Jurkat, Clone E6-1 (cell line): ENCODE results near the gene MEFV. TPM values are rescaled to one million over a fixed set of nuclear protein-coding genes. Genes with fewer than 3 reads are reported as not detected.
"Not testable (repeated sequence)": the region's sequence is repeated elsewhere in the genome, so short reads cannot be mapped to it uniquely, and the experiment has no call there.

Experiments
- DNase-seq: peaks from one replicate; pipeline ENCODE4 v3.0.0-alpha.2; 2011; ENCODE audit warnings: low read depth, low spot score
- H3K4me3 ChIP-seq: 2 replicates; pipeline ENCODE4 v1.5.1; 2011; ENCODE audit warnings: mild to moderate bottlenecking, low read length, control low read depth, moderate library complexity
- polyA plus RNA-seq: library from polyadenylated mRNA; unstranded; fragments of >200 nt; gene quantifications from one replicate; pipeline ENCODE4 v1.2.1, GENCODE V29; 2012; ENCODE audit warnings: missing spikeins; ENCODE audit not compliant: insufficient read length, insufficient read depth

MEFV gene
- polyA plus RNA-seq: not detected

DNA sequence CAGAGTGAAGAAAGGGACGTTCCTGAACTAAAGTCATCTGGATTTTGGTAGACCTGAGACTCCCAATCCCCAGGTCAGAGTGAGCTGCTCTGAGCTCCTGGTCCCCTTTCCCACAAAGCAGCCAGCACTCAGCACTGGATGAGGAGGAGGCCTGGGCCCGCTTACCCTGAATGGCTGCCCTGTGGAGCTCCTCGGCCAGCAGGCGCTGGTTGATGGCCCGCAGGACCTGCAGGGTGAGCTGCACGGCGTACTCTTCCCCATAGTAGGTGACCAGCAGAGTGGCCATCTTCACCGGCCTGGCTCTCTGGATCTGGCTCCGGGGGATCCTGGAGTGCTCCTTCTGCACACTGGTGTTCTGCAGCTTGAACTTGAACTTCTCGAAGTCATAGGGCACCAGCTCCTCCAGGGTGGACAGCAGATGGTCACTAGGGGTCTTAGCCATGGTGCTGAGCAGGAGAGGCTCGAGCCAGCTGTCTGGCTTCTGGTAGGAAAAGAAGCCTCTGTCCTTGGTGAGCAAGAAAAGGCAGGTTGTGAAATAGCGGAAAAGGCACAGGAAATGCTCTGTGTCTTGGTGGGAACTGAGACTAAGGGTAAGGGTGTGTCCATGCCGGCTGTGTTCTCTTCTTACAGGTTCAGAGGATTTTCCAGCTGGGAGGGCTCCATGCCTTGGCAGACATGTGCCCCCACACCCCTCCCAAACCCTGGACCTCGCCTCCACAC lies at the start of gene MEFV:
TSS of gene MEFV (minus strand) at position 488 of the 720 bp plus-strand sequence. CDS start at position 442, 46 bp downstream.
- DNase-seq: no peak
- no peak within 1 kb of the TSS for H3K4me3 ChIP-seq

DNA sequence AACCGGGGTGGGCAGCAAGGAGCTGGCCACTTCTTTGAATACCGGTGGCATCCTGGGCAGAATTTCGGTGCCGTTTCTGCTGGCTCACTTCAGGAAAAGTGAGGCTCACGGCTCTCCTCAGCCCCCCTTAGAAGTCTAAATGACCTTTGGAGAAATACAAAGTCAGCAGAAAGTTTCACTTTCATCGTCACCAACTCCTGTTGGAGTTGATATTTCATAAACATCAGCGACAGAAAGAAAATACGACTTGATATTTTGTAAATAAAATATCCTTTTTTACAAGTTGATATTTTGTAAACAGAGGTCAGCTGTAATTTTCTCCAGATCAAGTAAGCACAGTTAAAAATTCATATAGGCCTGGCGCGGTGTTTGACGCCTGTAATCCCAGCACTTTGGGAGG lies 49.6 kb upstream of the MEFV start:
- no peak for DNase-seq
- H3K4me3 ChIP-seq: peak overlapping the region; percentile 59

GRCh38 chr16:3305109-3306068 lies 49.0 kb upstream of the MEFV start, which contains the start of the genes TIGD7 and ZNF75A:
Gene TIGD7, minus strand, starts transcription at chr16:3305430. Its CDS starts 4,816 bp downstream, at chr16:3300614.
Gene ZNF75A, plus strand, starts transcription at chr16:3305497. Its CDS starts 2,932 bp downstream, at chr16:3308429.
- peak within 1 kb of the TSS; percentile 59 for H3K4me3 ChIP-seq
- peak; percentile 50 for DNase-seq

- no peak overlapping the region for H3K4me3 ChIP-seq
- DNase-seq: no peak
Observed at GRCh38 chr16:3304370-3304769, 47.9 kb upstream of the MEFV start.

GRCh38 chr16:3295783-3296182 lies 39.4 kb upstream of the MEFV start:
- no peak overlapping the region for H3K4me3 ChIP-seq

DNA sequence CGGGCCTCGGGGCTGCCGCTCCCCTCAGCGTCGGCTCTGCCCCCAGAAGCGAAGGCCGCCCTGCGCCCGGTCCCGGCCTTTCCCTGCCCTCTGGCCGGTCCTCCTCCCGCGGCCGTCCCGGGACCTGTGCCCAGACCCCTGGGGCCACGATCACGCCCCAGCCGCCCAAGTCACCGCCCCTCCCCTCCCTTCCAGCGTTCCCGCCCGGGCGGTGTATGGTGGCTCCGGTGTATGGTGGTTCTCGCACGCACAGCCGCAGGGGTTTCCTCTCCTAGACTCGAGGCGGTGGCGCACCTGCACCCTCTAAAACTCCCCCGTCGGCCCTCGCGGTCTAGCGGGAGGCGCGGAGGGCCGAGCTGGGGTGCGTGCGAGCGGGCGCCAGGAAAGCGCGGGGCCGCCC lies 38.8 kb upstream of the MEFV start:
- no peak for DNase-seq
- H3K4me3 ChIP-seq: no peak overlapping the region

More at GRCh38 chr16:3295783-3296182, 39.4 kb upstream of the MEFV start:
- DNase-seq: no peak

DNA sequence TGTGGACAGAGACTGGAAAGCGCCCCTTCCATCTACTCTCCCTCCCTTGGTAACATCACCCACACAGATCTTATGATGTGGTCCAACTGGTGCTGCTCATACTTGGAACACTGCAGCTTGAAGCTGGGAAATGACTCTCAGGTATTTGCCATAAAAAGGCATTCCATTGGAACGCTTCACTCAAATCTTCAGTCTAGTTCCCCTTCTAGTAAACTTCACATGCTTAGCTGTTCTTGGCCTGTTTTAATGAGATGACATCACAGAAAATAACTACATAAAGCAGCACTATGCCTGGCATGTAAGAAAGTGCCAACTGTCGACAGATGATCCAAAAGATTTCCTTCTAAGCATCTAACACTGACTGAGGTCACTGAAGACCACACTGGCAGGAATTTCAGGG lies 36.2 kb upstream of the MEFV start:
- no peak for DNase-seq
- H3K4me3 ChIP-seq: no peak overlapping the region

DNA sequence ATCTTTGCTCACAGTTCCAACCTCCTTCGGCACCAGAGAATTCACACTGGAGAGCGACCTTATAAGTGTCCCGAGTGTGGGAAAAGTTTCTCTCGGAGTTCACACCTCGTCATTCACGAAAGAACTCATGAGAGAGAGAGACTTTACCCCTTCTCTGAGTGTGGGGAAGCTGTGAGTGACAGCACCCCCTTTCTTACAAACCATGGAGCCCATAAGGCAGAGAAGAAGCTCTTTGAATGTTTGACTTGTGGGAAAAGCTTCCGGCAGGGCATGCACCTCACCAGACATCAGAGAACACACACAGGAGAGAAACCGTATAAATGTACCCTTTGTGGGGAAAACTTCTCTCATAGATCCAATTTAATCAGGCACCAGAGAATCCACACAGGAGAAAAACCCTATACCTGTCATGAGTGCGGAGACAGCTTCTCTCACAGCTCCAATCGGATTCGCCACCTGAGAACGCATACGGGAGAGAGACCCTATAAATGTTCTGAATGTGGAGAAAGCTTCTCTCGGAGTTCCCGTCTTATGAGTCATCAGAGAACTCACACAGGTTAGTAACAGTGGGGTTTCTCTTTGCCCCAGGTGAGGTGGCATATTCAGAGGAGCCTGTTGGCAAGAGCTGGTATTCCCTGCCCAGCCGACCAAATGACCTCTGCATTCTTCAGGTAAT lies 33.7 kb upstream of the MEFV start:
- no peak for DNase-seq
- H3K4me3 ChIP-seq: no peak overlapping the region

DNA sequence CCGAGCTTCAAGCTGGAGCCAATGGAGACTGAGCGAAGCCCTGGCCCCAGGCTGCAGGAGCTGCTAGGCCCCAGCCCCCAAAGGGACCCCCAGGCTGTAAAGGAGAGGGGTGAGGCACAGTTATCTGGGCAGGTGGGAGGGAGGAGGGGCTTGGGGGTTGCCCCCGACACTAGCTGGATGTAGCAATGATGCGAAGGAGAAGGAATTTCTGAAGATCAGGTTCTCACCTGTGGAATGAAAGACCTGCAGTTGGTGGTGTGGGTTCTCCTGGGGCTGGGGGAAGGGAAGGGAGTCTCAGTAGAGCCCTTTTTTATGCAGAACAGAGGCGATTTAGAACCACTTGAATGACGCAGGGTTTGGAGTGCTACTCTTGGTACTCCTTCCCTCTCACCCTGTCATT lies 28.7 kb upstream of the MEFV start:
- DNase-seq: no peak
- no peak overlapping the region for H3K4me3 ChIP-seq

DNA sequence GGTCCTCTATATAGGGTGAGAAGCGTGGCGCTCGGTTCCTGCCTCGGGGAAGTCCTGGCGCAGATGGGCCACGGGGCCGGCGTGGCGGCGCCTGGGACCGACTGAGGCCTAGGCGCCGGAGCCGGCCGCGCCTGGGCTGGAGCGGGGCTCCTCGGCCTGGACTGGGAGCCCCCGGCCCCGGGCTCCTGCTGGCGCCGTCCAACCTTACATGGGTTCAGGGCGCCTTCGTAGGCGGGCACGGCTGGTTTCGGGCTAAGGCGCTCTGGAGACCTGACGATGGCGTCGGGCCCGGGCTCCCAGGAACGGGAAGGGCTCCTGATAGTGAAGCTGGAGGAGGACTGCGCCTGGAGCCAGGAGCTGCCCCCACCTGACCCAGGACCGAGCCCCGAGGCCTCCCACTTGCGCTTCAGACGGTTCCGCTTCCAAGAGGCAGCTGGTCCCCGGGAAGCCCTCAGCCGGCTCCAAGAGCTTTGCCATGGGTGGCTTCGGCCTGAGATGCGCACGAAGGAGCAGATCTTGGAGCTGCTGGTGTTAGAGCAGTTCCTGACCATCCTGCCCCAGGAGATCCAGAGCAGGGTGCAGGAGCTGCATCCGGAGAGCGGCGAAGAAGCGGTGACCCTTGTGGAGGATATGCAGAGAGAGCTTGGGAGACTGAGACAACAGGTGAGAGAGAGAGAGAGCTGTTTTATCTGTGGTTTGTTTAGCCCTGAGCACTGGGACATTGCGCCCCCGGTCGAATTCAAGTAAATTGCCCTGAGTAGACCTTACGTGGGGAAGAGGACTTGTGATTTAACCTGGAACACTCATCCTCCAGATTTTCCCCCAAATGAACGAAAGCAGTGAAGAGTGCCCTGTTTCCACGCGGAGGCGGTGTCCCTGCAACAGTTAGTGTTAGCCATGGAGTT lies 27.4 kb upstream of the MEFV start:
- DNase-seq: no peak
- peak overlapping the region; percentile 92 for H3K4me3 ChIP-seq

GRCh38 chr16:3282730-3283542 lies 26.5 kb upstream of the MEFV start, which contains the start of gene ZNF263:
Gene ZNF263, plus strand, starts transcription at chr16:3283491. Its CDS starts 328 bp downstream, at chr16:3283819.
- peak within 1 kb of the TSS; percentile 92 for H3K4me3 ChIP-seq
- peak; percentile 98 for DNase-seq

GRCh38 chr16:3282103-3282729 lies 25.8 kb upstream of the MEFV start:
- H3K4me3 ChIP-seq: peak overlapping the region; percentile 92
- DNase-seq: no peak

DNA sequence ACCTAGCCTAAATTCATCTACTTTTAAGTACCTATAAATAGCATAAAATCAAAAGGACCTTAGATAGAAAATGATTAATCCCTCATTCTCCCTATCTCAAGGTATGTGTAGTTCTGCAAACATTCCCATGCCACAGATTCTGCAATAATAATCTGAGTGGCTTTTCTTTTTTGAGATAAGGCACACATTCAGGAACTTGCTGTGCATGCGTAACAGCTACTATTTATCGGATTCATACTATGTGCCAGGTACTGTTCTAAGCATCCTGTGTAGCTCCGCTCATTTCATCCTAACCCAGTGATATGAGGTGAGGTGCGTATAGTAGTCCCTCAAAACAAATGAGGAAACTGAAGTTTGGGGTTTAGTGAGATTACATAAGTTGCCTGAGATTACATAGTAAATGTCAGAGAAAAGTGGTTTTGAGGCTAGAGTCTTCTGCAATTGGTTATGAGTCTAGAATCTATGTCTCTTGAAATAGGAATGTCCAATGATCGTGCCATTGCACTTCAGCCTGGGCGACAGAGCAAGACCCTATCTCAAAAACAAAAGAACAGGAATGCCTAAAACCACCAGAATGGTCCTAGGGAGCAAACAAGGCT lies 24.9 kb upstream of the MEFV start:
- H3K4me3 ChIP-seq: no peak overlapping the region
- no peak for DNase-seq

DNA sequence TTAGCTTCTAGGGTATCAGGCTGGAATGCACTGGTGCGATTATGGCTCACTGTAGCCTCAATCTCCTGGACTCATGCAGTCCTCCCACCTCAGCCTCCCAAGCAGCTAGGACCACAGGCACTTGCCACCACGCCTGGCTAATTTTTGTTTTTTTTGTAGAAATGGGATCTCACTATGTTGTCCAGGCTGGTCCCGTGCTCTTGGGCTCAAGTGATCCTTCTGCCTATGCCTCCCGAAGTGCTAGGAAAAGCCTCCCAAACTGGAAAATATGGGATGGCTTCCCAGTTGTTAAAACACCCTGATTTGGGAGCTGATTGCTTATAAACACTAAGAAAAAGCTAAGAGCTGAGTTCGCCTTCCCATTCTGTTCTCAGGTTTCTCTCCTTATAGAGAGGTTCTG lies 20.2 kb upstream of the MEFV start:
- H3K4me3 ChIP-seq: no peak overlapping the region
- DNase-seq: no peak

- no peak for DNase-seq
- H3K4me3 ChIP-seq: no peak overlapping the region
Observed at GRCh38 chr16:3274947-3275346, 18.5 kb upstream of the MEFV start.

DNA sequence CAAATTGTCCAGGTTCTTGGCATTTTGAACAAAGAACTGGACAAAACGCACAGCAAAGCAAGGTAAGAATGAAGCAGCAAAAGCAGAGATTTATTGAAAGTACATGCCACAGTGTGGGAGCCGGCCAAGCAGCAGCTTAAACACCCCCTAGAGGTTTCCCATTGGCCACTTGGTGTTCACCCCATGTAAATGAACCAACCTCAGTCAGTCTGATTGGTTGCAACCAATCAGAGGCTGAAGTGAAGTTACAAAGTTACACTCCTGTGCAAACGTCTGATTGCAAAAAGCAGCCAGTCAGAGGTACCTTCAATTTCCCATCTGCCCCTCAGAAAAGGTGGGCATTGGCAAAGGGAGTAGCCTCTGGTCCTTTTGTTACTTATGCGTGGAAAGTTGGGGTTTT lies 18.1 kb upstream of the MEFV start:
- H3K4me3 ChIP-seq: no peak overlapping the region
- DNase-seq: peak; percentile 63

DNA sequence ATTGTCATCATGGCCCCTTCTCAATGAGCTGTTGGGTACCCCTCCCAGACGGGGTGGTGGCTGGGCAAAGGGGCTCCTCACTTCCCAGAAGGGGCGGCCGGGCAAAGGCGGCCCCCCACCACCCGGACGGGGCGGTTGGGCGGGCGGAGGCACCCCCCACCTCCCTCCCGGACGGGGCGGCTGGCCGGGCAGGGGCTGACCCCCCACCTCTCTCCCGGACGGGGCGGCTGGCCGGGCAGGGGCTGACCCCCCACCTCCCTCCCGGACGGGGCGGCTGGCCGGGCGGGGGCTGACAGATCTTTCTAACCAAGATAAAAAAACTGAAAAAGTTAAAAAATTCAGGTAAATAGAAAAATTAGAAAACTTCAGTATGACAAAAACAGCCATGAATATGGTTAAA lies 14.8 kb upstream of the MEFV start:
- H3K4me3 ChIP-seq, DNase-seq: not testable (repeated sequence)
